ENCODE data around the gene TAF1B.
A peak's percentile ranks its signal among the peaks of the same experiment; 100 is the strongest.

The TAF1B gene

GRCh38 chr2:9836517-9836916, 6.8 kb upstream of the TAF1B start:
- TF ChIP-seq CTCF (IDR thresholded peaks at IDR 0.05; ENCODE audit: low read depth, low read length) = no peak
- no peak overlapping the region for H3K4me3 ChIP-seq (ENCODE audit: low read depth, low read length)

- no peak overlapping the region for H3K4me3 ChIP-seq (ENCODE audit: low read depth, low read length)
- no peak for TF ChIP-seq CTCF (IDR thresholded peaks at IDR 0.05; ENCODE audit: low read depth, low read length)
Observed at GRCh38 chr2:9837451-9837850, 5.8 kb upstream of the TAF1B start.

- no peak for TF ChIP-seq CTCF (IDR thresholded peaks at IDR 0.05; ENCODE audit: low read depth, low read length)
- H3K4me3 ChIP-seq (ENCODE audit: low read depth, low read length) = no peak overlapping the region
Observed at GRCh38 chr2:9838391-9838790, 4.9 kb upstream of the TAF1B start.

GRCh38 chr2:9842487-9843228, 616 bp upstream of the TAF1B start:
- H3K4me3 ChIP-seq (ENCODE audit: low read depth, low read length) = peak overlapping the region; percentile 79
- TF ChIP-seq CTCF (IDR thresholded peaks at IDR 0.05; ENCODE audit: low read depth, low read length) = no peak

- H3K4me3 ChIP-seq (ENCODE audit: low read depth, low read length) = peak overlapping the region; percentile 79
- no peak for TF ChIP-seq CTCF (IDR thresholded peaks at IDR 0.05; ENCODE audit: low read depth, low read length)
Observed at GRCh38 chr2:9844036-9844483, 786 bp downstream of the TAF1B start.

GRCh38 chr2:9844576-9844975, 1.3 kb downstream of the TAF1B start:
- TF ChIP-seq CTCF (IDR thresholded peaks at IDR 0.05; ENCODE audit: low read depth, low read length) = no peak
- H3K4me3 ChIP-seq (ENCODE audit: low read depth, low read length) = peak overlapping the region; percentile 79

- TF ChIP-seq CTCF (IDR thresholded peaks at IDR 0.05; ENCODE audit: low read depth, low read length) = no peak
- no peak overlapping the region for H3K4me3 ChIP-seq (ENCODE audit: low read depth, low read length)
Observed at GRCh38 chr2:9846554-9846953, 3.3 kb downstream of the TAF1B start.
